ENCODE measurements around the gene WWOX. TPM values are rescaled to one million over a fixed set of nuclear protein-coding genes. Genes with fewer than 3 reads are reported as not detected.

WWOX gene
- total and polyA plus RNA-seq, 2 of the 8 experiments (the other 6 are each of a cell fraction or from before 2014, with no cell fraction given): 5.4 to 16.7 TPM

- no peak for TF ChIP-seq EZH2 (IDR thresholded peaks at IDR 0.05; ENCODE audit: low read depth, low read length, severe bottlenecking)
- TF ChIP-seq CTCF (IDR thresholded peaks at IDR 0.05; ENCODE audit: control extremely low read depth in 1 of 3, insufficient read depth in 1 of 3, low read depth in 1 of 3, low read length in 3 of 3): no peak
- no peak for TF ChIP-seq EP300 (IDR thresholded peaks at IDR 0.05; ENCODE audit: borderline replicate concordance in 1 of 2, low read depth in 2 of 2, low read length in 2 of 2)
- no peak for TF ChIP-seq POU5F1 (IDR thresholded peaks at IDR 0.05; ENCODE audit: low read depth, low read length)
- no peak for TF ChIP-seq RBBP5 (IDR thresholded peaks at IDR 0.05; ENCODE audit: borderline replicate concordance, low read depth, low read length)
- Histone ChIP-seq H3K23me2 (ENCODE audit: low read depth, low read length) (no peaks in the 10 kb centered on the region; the same call in 1 of the 2 replicates), H4K8ac (ENCODE audit: extremely low read depth, insufficient read depth, low read length) (no peak overlapping the region), H3K79me2 (ENCODE audit: control insufficient read depth in 1 of 2, insufficient read depth in 2 of 2, low read length in 2 of 2) (no peaks in the 10 kb centered on the region), H3K56ac (replicated peaks; ENCODE audit: insufficient read length, low read depth, low read length) (no peak overlapping the region), H3K18ac (ENCODE audit: extremely low read depth, low read length) (no peak overlapping the region), H3K4me1 (replicated peaks in 1 of 4; ENCODE audit: control insufficient read depth in 3 of 4, insufficient read depth in 4 of 4, low read length in 3 of 4) (peaks cover 6 to 17% (median 8%) of the 10 kb centered on the region in 4 experiments; a peak in 6 of 7 replicates), H4K20me1 (replicated peaks in 1 of 2; ENCODE audit: control insufficient read depth in 1 of 2, insufficient read depth in 2 of 2, low read length in 2 of 2) (no peaks in the 10 kb centered on the region), H3K9me3 (ENCODE audit: insufficient read depth in 2 of 2, low read depth in 1 of 2, low read length in 1 of 2) (peaks cover 6 to 7% of the 10 kb centered on the region in 2 experiments; a peak in 2 of 4 replicates), H3K23ac (ENCODE audit: insufficient read length) (no peak overlapping the region), H3K9ac (replicated peaks in 1 of 4; ENCODE audit: extremely low read depth in 1 of 4, low read depth in 3 of 4, low read length in 3 of 4) (no peak overlapping the region), H3K4me3 (ENCODE audit: extremely low read depth in 1 of 4, insufficient read depth in 2 of 4, low read depth in 3 of 4, low read length in 4 of 4) (no peak overlapping the region), H2BK5ac (ENCODE audit: low read depth, low read length) (no peak overlapping the region; the same call in 1 of the 2 replicates), H3K79me1 (ENCODE audit: low read depth, low read length) (no peaks in the 10 kb centered on the region), H2BK20ac (ENCODE audit: low read length) (0 out of 2 replicates have a peak overlapping the region, but pooled peaks have one; percentile 50), H3K4me2 (ENCODE audit: insufficient read depth in 1 of 2, low read depth in 2 of 2, low read length in 2 of 2) (no peak overlapping the region), H2AK5ac (ENCODE audit: low read depth, low read length) (no peak overlapping the region), H2BK120ac (replicated peaks; ENCODE audit: low read depth, low read length) (peak overlapping the region; percentile 57), H3K4ac (replicated peaks; ENCODE audit: insufficient read length, low read depth, low read length) (no peak overlapping the region), H3K27ac (ENCODE audit: low read depth, low read length) (no peak overlapping the region), H4K91ac (replicated peaks; ENCODE audit: insufficient read length, low read length) (peak overlapping the region; percentile 87), H4K5ac (ENCODE audit: insufficient read length, low read depth, low read length) (no peak overlapping the region), H2BK12ac (ENCODE audit: low read depth, low read length) (peak overlapping the region; percentile 10; the same call in 1 of the 2 replicates), H2BK15ac (ENCODE audit: low read length) (no peak overlapping the region), H3K27me3 (replicated peaks in 1 of 4; ENCODE audit: control insufficient read depth in 3 of 4, extremely low read depth in 1 of 4, insufficient read depth in 3 of 4, low read length in 3 of 4) (no peaks in the 10 kb centered on the region), H3K14ac (ENCODE audit: insufficient read length) (no peak overlapping the region), H2AFZ (ENCODE audit: low read length) (no peak overlapping the region), H3K36me3 (ENCODE audit: control insufficient read depth in 2 of 4, insufficient read depth in 4 of 4, low read length in 3 of 4) (no peaks in the 10 kb centered on the region)
- CTCF ChIA-PET (ENCODE audit: partially characterized antibody): interaction anchor here (0.9 to 1.9 kb wide), 7 partner anchors 10 to 104 kb away, joined by 3 to 5 read pairs (median 3); no protein-coding TSS in a partner anchor
- DNase-seq (ENCODE audit: low read depth in 1 of 2, low spot score in 2 of 2): no peak
- 78% methylated on average over 2 of the region's 2 CpGs; no CpG with 5 or more reads in 1 of the 2 experiments for WGBS, 2 experiments (ENCODE audit: extremely low coverage in 1 of 2, insufficient coverage in 1 of 2, insufficient read length in 1 of 2, insufficient replicate concordance in 2 of 2, low coverage in 1 of 2, low lambda C conversion rate in 2 of 2, missing lambda C conversion rate in 1 of 2)
- POLR2A ChIA-PET (ENCODE audit: partially characterized antibody): interaction anchor here (1.4 to 1.5 kb wide), 2 partner anchors 9 to 15 kb away, joined by 3 read pairs; no protein-coding TSS in a partner anchor
- FAIRE-seq: no peak
These were observed 1068.9 kb downstream of the WWOX start for GRCh38 chr16:79168321-79168720.

Data from H1 (cell line).